Amniotic epithelial cell (primary cell): ENCODE data around the gene SPEG.
A peak's percentile ranks its signal among the peaks of the same experiment; 100 is the strongest.

Experiments
- DNase-seq: peaks from one replicate; pipeline ENCODE4 v3.0.0-alpha.2; 2010; ENCODE audit warnings: low read depth

The SPEG gene

DNA sequence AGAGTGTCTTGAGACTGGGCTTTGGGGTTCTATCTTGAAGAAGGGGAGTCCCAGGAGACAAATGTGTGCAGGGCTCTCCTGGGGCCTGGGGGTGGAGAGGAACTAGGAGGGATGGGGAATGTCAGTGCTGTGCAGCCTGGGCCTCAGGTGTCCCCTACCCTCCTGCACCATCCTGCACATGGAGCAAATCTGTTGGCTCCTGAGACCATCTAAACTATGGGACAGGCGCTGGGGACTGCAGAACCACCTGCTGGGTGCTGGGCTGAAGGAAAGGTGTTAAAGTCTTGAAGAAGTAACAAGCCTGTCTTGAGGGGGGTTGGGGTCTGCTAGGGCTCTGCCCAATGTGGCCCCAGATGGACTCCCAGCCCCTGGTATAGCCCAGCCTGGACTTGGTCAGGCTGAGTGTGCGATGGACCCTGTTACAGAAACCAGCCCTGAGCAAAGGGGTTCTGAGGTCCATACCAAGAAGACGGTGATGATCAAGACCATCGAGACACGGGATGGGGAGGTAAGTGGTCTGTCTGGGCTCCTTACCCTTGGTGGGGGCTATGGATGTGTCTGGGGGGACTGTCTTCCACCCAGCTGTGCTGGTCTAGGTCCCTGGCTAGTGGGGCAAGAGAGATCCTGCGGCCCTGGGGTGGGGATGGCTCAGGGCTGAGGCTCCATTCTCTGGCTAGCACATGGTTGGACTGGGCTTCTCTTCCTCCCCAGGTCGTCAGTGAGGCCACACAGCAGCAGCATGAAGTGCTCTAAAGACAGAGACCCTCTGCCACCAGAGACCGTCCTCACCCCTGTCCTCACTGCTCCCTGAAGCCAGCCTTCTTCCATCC, 9.2 kb upstream of the SPEG start:
- DNase-seq = no peak

DNA sequence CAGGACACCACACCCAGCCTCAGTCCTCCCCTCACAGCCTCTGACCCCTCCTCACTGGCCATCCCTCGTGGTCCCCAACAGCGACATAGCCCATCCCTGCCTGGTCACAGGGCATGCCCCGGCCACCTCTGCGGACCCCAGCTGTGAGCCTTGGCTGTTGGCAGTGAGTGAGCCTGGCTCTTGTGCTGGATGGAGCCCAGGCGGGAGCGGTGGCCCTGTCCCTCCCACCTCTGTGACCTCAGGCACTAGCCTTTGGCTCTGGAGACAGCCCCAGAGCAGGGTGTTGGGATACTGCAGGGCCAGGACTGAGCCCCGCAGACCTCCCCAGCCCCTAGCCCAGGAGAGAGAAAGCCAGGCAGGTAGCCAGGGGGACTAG, 8.6 kb upstream of the SPEG start:
- DNase-seq = no peak

DNA sequence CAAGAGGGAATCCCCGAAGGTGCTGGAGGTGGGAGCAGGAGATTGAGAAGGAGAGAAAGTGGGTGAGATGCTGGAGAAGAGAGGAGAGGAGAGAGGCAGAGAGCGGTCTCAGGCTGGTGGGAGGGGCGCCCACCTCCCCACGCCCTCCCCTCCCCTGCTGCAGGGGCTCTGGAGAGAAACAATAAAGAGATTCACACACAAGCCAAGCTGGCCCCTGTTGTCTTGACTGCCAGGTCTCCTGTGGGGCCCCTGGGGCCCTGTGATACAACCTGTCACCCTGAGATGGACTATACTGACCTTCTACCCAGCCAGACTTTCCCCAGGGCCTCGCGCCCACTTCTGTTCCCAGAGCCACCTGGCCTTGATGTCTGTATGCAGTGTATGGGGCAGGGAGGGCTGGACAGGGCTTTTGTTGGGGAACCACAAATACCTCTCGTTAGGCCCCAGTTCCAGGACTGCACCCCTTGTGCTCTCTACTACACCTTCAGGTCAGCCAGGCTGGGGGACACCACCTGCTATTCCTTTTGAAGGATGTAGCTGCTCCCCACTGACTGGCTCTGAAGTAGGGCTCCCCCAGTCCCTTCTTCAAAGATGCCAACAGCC, 8.0 kb upstream of the SPEG start:
- DNase-seq = no peak

DNA sequence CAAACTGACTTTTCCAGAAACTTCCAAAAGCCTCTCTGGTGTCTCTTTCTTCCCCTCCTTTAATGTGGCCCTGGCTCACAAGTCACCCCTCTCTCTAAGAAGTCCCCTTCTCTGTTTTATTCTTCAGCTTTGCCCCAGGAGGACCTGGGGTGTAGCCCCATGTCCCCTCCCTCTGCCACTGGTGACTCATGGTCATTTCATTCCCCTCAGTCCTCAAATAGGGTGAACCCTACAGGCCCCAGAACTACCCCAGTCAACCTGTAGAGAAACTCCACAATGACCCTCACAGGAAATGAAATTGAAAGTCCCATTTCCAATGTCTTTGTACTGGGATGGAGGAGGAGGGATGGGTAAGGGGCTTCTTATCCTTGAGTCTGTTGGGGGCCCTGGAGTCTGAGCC, 6.2 kb upstream of the SPEG start:
- DNase-seq = no peak

DNA sequence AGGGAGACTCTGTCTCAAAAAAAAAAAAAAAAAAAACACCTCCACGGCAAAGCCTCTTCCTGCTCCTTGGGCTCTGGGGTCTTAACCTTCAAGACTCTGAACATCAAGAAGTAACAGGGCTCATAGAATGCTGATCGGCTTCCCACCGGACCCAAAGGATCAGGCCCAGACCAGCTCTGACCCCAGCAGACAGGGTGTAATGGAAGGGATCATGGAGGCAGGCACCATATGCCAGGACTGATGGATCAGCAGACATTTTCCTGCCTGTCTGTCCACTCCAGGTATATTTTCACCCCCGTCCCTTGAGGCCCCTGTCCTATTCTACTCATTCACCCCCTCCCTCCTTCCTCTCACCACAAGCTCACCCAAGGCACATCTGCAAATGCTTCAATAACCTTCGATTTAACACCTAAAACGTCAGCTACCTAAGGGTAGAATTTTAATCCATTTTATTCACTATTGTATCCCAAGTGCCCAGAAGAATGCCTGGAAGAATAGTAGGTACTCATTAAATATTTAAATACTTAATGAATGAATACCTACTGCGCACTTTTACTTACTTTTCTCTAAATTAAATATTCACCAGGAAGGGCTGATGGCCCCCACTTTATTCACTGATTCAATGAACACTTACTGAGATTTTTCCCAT, 4.6 kb upstream of the SPEG start:
- DNase-seq = no peak

DNA sequence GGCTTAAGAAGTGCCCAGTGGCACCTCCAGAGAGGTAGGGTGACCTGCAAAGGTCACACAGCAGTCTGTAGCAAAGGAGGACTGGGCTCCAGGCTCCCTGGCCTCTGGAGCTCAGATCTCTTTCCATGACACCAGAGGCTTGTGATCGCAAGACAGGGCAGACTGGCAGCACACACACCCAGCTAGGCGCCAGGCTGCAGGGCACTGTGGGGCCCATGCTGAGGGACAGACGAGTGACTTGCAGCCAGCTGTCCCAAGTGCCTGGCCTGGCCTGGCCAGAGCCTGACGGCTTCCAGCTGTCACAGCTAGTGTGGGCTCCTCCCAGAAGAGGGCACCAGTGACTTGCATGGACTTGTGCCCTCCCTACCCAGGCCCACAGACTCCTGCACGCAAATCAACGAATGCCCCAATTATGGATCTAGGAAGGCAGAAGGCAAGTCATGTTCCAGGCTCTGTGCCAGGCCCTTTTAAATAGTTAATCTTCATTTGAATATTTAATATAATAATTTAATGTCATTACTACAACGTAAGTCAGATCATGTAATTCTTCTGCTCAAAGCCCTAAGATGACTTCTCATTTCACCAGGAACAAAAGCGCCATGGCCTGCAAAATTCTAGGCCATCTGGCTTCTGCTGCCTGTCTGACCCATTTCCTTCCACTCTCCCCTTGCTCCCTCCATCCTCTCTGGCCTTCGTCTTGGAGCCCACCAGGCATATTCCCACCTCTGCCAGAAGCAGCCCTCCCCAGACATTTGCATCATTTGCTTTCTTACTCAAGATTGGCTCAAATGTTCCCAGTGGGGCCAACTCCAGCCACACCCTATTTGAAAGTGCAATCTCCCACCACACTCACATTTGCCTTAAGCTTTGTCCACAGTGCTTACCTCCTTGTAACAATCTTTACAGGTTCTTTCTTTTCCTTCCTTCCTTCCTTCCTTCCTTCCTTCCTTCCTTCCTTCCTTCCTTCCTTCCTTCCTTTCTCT, 3.7 kb upstream of the SPEG start:
- DNase-seq = no peak

DNA sequence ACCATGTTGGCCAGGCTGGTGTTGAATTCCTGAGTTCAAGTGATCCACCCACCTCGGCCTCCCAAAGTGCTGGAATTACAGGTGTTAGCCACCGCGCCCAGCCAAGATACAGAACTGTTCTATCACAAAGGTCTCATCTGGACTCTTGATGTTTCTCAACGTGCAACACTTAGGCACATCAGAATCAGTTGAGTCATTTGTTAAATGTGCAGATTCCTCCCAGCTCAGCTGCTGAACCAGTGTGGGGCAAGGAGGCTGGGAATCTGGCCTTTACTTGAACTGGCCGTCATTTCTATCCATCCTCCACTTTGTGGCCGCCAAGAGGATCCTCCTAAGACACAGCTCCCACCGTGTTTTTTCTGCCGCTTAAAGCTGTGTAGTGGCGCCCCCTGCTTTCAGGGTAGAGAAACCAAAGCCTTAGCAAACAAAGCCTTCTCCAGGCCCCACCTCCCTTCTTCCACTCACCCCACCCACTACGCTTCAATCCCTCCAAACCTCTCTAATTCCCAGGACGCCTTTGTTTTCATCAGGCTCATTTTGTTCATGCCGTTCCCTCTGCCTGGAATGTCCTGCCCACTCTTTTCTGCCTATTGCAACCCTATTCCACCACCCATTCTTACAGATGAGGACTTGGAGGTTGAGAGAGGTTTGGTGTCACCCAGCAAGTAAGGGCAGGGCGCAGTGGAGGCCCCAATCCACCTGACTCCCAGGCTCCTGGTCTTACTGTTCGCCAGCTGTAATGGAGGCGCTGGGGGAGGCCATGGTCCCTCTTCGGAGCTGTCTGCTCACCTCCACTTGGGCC, 776 bp upstream of the SPEG start:
- peak; percentile 93 for DNase-seq

DNA sequence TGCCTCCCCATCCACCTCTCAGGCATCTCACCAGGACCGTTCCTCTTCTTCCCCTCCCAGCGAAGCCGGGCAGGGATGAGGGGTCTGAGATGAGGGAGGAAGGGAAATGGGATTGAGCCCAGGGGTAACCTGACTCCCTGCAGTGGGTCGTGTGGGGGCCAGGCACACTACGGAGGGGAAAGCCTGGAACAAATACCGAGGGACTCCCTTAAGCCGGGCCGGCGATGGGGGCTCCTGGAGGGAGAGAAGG, 250 bp upstream of the SPEG start:
- no peak for DNase-seq

DNA sequence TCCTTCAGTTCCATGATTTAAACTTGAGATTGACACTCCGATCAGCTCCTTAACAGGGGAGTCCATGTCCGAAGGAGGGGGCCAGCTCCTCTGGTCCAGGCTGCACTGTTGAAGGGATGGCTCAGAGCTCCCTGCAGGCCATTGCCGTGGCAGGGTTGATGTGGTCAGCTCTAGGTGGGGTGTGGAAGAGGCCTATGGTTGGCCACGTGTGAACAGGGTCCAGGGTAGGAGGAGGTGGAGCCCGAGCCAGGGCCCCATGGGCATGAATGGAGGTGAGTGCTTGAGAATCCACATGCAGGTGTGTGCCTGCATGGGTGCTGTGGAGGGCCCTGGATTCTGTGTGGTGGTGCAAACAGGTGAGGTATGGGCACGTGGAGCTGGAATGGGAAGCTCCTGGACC, 1.1 kb downstream of the SPEG start:
- no peak for DNase-seq

DNA sequence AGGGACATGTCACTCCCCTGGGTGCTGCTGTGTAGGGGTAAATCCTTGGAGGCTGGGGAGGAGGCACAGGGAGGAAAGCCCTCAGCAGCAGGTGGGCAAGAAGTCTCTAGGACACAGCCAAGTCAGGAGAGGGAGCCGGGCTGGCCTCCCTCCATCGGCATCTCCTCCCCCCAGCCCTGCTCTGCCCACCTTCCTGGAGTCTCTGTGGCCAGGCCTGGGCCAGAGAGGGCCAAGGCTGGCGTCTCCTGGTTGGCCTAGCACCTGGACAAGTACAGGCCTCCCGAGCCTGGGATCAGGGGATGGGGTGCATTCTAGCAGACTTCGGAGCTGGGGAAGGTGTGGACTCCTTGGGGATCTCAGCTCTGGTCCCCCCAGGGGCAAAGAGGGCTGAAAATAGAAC, 1.8 kb downstream of the SPEG start:
- DNase-seq = no peak

DNA sequence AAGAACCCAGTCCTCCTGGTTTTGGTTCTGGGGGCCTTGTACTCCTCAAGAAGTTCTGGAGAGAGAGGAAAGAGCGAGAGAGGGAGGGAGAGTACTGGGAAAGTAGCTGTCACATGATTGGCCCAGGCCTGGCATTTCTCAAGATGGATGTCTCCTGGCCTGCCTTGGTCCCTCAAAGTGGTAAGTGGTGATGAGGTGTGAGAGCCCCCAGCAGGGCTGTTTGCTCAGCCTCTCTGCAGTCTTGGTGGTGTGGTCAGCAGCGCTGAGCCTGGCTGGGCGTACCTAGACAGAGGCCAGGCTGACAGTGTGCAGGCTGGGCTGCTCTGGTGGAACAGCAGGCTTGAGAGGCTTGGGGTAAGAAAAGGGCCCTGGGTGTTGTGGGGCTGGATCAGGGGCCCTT, 2.5 kb downstream of the SPEG start:
- DNase-seq = no peak

DNA sequence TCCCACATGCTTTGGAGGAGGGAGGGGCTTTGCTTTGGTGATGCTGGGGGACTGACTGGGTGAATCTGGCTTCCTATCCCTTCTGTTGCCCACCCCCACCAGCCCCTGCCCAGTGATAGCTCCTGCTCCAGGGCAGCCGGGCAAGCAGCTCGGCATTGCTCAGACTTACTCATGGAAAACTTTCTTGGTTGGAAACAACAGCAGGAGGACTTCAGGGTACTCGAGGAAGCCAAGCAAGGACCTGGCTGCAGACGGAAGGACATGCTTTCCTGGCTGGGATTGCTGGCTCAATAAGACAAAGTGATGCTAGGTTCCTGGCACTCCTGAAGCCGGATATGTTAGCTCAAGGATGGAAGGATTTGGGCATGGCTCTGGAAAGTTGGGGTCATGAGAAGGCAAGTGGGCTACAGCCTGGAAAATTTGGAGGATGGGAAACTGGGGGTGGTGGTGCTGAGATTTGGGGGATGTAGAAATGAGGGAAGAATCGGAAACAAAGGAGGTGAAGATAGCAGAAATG, 3.1 kb downstream of the SPEG start:
- DNase-seq = no peak

DNA sequence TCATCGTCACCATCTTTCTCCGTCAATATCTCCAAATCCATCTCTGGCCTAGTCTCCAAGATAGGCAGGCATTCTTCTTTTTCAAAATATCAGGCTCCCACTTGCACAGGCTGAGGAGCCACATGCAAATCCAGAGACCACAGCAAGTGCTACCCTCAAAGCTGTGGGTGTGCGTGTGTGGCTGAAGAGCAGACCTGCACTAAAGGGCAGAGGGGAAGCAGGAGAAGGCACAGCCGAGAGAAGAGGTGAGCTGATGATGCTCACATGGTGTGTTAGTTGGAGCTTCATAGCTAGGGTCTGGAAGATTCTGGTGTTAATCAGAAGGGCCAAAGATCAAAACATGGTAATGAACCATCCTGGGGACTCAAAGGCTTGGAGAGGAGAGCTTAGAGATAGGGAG, 3.8 kb downstream of the SPEG start:
- no peak for DNase-seq

DNA sequence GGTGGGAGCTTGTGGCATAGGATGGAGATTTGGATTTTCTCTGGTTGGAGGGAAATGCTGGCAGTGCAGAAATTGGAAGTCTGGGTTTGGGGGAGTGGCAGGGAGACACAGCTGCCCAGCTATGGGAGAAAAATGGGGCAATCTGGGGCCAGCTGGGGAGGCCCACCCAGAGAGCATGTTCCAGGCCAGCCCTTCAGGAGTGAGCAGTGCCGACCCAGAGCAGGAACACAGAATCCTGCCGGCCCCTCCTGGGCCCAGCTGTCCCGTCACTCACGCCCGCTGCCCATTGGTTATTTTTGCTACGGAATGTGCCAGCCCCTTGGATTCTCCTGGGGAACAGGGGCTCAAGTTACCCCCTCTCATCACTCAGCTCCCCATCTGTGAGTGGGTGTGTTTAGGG, 4.9 kb downstream of the SPEG start:
- no peak for DNase-seq

DNA sequence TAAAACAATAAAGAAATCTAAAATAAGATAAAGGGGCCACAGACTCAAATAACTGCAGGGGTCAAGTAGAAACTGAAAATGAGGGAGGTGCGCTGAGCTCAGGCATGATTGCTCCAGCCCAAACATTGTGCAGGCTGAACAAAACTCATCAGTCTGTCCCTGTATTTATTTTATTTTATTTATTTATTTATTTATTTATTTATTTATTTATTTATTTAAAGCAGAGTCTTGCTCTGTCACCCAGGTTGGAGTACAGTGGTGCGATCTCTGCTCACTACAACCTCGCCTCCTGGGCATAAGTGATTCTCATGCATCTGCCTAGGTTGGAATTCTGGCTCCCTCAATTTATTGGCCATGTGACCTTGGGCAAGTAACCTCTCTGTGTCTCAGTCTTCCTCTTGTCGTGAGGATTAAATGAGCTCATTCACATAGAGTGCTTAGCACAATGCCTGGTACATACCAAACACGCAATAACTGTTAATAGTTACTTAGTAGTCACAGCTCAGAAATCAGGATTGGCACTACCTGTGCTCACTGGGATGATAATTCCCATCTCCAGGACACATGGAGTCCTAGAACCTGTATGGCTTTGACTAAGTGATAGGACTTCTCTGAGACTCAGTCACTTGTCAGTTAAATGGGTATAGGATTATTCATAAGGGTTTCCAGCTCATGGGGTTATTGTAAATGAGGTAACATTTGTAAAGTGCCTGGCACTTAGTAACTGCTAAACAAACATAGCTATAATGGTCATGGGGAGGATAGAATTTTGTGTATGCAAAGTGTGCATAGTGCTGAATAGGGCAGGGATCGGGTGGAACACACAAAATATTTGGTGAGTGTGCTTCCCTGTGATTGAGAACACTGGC, 6.0 kb downstream of the SPEG start:
- peak; percentile 58 for DNase-seq

DNA sequence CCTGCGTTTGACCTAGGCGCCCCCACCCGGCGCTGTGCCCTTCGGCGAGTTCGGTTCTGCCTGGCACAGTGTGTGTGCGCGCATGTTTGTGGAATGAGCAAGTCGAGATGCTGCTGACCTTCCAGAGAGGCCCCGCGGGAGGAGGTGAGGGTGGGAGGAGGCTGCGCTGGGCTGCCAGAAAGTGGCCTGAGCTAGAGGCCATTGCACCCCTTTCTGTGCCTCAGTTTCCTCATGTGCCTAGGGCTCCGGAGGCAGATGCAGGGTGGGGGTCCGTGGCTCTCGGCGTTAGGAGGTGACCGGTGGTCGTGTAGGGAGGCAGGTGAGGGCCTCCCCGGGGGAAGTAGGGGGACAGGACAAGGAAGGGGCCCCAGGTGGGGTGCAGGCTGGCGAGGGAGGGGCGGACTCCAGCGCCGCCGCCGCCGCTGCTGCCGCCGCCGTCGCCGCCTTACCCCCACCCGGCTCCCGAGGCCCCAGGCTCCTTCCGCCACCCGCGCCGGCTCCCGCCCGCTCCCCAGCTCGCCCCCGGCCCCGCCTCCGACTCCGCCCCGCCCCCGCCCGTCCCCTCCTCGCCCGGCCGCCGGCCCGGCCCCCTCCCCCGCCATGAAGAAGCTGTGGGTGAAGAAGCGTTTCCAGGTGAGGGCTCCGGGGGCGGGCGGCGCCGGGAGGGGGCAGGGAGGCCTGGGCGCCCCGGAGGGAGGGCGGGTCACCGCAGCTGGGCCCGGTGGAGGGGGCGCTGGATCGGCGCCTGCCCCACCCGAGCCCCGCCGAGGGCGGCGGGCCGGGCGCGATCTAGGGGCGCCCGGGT, 7.0 kb downstream of the SPEG start:
- DNase-seq = peak; percentile 87

DNA sequence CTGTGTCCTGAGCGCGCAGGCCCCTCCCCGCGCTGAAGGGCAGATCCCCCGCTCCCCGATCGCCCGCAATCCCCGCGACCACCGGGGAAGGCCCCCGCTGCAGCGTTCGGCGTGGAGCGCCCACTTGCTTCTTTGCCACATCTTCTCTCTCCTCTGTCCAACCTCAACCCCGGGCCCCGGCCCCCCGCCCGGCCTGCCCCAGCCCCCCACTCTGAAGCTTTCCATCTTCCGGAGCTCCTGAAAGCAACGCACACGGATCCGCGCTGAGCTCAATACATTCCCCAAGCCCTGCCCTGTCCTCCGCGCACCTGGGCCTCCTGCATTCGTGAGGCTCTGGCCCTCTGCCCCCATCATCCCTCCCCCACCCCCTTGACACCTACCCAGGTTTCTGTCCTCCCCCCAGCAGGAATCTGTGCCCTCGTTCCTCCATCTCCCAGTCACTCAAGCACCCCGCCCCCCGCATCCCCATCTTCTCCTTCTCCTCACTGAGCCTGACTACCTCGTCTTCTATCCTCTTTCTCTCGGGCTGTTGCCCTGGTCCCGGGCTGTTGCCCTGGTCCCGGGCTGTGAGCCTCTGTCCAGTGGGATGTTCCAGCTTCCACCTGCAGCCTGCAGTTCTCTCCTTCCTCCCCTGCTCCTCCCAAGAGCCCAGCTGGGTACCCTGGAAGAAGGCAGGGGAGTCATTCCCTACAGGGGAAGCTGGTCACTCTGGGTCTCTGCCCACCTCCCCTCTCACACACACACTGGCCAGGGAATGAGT, 7.8 kb downstream of the SPEG start:
- no peak for DNase-seq

DNA sequence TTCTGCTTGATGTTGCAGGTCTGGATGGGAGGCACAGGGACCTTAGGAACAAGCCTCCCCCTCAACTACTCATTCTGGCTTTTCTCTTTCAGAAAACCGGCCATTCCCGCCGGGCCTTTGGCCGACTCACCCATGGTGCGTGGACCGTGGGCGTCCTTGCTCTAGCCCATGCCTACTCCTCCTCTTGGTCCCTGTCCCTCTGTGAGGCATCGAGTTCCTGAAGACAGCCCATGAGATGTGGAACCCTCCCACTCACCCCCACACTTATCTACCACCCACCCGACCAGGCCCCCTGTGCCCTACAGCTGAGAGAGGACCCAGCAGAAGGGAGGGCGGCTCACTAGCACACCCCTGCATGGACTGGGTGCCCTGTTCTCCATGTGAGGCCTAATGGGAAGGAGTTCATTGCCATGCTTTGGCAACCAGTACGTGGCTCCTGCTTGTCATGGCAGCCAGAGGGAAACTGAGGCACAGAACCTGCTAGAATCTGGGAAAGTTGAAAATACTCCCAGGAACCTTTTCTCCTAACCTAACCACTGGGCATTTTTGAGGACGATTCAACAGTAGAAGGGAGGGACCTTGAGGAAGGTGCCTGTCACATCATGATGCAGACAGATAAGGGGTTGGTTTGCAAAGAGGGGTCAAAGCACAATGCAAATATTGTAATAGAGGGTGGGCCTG, 8.5 kb downstream of the SPEG start:
- no peak for DNase-seq

DNA sequence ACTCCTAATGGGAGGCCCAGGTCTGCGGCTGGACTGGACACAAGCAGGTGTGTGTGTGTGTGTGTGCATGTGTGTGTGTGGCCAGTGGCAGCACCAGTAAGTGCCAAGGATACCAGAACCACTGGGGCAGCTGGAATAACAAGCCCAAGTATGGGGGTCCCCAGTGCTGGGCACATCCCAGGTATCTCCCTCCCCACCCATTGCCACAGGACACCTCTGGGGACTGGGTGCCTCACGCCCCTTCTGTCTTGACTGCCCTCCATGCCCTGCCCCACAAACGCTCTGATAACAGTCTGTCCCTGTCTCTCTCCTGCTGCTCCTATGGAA, 9.0 kb downstream of the SPEG start:
- DNase-seq = no peak
